Muscle of leg (tissue), 16 donors: ENCODE measurements around the gene API5. TPM values are rescaled to one million over a fixed set of nuclear protein-coding genes. Genes with fewer than 3 reads are reported as not detected.

Experiments
- DNase-seq: peaks from one replicate; pipeline ENCODE4 v3.0.0; 2013
- H3K27ac ChIP-seq: one replicate; pipeline ENCODE4 v1.5.1; 2013; ENCODE audit warnings: mild to moderate bottlenecking, low read length, control low read depth
- H3K27me3 ChIP-seq: one replicate; pipeline ENCODE4 v1.6.1; 2013; ENCODE audit warnings: low read length; ENCODE audit not compliant: control insufficient read depth, insufficient read depth
- H3K36me3 ChIP-seq: one replicate; pipeline ENCODE4 v1.6.1; 2013; ENCODE audit warnings: low read length; ENCODE audit not compliant: control insufficient read depth, insufficient read depth
- H3K4me1 ChIP-seq: one replicate; pipeline ENCODE4 v1.6.1; 2013; ENCODE audit warnings: low read length; ENCODE audit not compliant: control insufficient read depth, insufficient read depth
- H3K4me3 ChIP-seq: one replicate; pipeline ENCODE4 v1.5.1; 2013; ENCODE audit warnings: low read length, control low read depth
- H3K9me3 ChIP-seq: replicated peaks from 2 replicates; pipeline ENCODE4 v1.6.1; 2013; ENCODE audit warnings: low read depth, low read length; ENCODE audit not compliant: control insufficient read depth
- WGBS: methylation state at CpG from one replicate; pipeline ENCODE4 v1.1.5; 2013; ENCODE audit warnings: missing lambda C conversion rate; ENCODE audit not compliant: insufficient coverage; 5-methylcytosine and 5-hydroxymethylcytosine counted together
- long read RNA-seq, 11 donors: transcript quantifications; one replicate each; lab custom pipeline, GENCODE V29; 2026
- polyA plus RNA-seq, 8 donors: library from polyadenylated mRNA; unstranded; fragments of 120-200 nt; gene quantifications; one replicate each; pipeline versions ENCODE4 v1.2.1 to v1.2.3, GENCODE V29; 2013; ENCODE audit warnings: inconsistent platforms in 1 of 8, low replicate concordance in 1 of 8; ENCODE audit not compliant: insufficient read length in 8 of 8, insufficient read depth in 1 of 8
- total RNA-seq: library from RNA; stranded (reverse); fragments of 120-200 nt; gene quantifications from one replicate; pipeline ENCODE4 v1.2.4, GENCODE V29; 2013

The API5 gene
- total RNA-seq (32.7 TPM), polyA plus RNA-seq (10 to 100 TPM; 36.0 to 55.3 (median 41.7) TPM)
- long read RNA-seq, donor 1, partial matches to known transcripts = 0 of 7 reads
- long read RNA-seq, donor 1, other reads (novel, unspliced or antisense) = 0 of 7 reads
- long read RNA-seq, donor 2, partial matches to known transcripts = 0 of 1 reads
- long read RNA-seq, donor 2, other reads (novel, unspliced or antisense) = 0 of 1 reads
- long read RNA-seq, donor 3, transcript API5-201 (14 exons, 3,714 nt) = major isoform, 6 of 12 reads
- long read RNA-seq, donor 3, partial matches to known transcripts = 0 of 12 reads
- long read RNA-seq, donor 3, other reads (novel, unspliced or antisense) = 0 of 12 reads
- long read RNA-seq, donor 4, partial matches to known transcripts = 0 of 5 reads
- long read RNA-seq, donor 4, other reads (novel, unspliced or antisense) = 0 of 5 reads
- long read RNA-seq, donor 5, transcript API5-208 (14 exons, 1,868 nt) = major isoform, 7 of 21 reads
- long read RNA-seq, donor 5, transcript API5-210 (13 exons, 1,760 nt) = minor isoform, 5 of 21 reads
- long read RNA-seq, donor 5, transcript API5-201 (14 exons, 3,714 nt) = major isoform, 7 of 21 reads
- long read RNA-seq, donor 5, partial matches to known transcripts = 0 of 21 reads
- long read RNA-seq, donor 5, other reads (novel, unspliced or antisense) = 0 of 21 reads
- long read RNA-seq, donor 6, transcript API5-201 (14 exons, 3,714 nt) = major isoform, 7 of 15 reads
- long read RNA-seq, donor 6, transcript API5-208 (14 exons, 1,868 nt) = minor isoform, 5 of 15 reads
- long read RNA-seq, donor 6, partial matches to known transcripts = 0 of 15 reads
- long read RNA-seq, donor 6, other reads (novel, unspliced or antisense) = 0 of 15 reads
- long read RNA-seq, donor 7, partial matches to known transcripts = 0 of 11 reads
- long read RNA-seq, donor 7, other reads (novel, unspliced or antisense) = 0 of 11 reads
- long read RNA-seq, donor 8, partial matches to known transcripts = 0 of 7 reads
- long read RNA-seq, donor 8, other reads (novel, unspliced or antisense) = 0 of 7 reads
- long read RNA-seq, donor 9, transcript API5-201 (14 exons, 3,714 nt) = major isoform, 6 of 12 reads
- long read RNA-seq, donor 9, partial matches to known transcripts = 0 of 12 reads
- long read RNA-seq, donor 9, other reads (novel, unspliced or antisense) = 0 of 12 reads
- long read RNA-seq, donor 10, transcript API5-201 (14 exons, 3,714 nt) = major isoform, 8 of 17 reads
- long read RNA-seq, donor 10, partial matches to known transcripts = 6 of 17 reads
- long read RNA-seq, donor 10, other reads (novel, unspliced or antisense) = 0 of 17 reads
- long read RNA-seq, donor 11, partial matches to known transcripts = 0 of 6 reads
- long read RNA-seq, donor 11, other reads (novel, unspliced or antisense) = 0 of 6 reads

- Histone ChIP-seq H3K4me3 (peak within 1 kb of the TSS; percentile 98), H3K27me3 (no peaks in the 10 kb centered on the region), H3K27ac (peak within 1 kb of the TSS; percentile 94), H3K36me3 (no peaks in the 10 kb centered on the region), H3K9me3 (no peaks in the 10 kb centered on the region), H3K4me1 (peaks cover 8% of the 10 kb centered on the region)
- DNase-seq = peak; percentile 98
- WGBS = under 1% methylated on average over 50 of the region's 60 CpGs
Observed at GRCh38 chr11:43311791-43312607, at the start of gene API5. API5 (plus strand) TSS chr11:43311996; CDS start chr11:43312128, 132 bp downstream.

- Histone ChIP-seq H3K36me3 (no peaks in the 10 kb centered on the region), H3K9me3 (no peaks in the 10 kb centered on the region), H3K4me3 (no peak overlapping the region), H3K4me1 (peaks cover 10% of the 10 kb centered on the region), H3K27ac (peak overlapping the region; percentile 55), H3K27me3 (no peaks in the 10 kb centered on the region)
- peak; percentile 84 for DNase-seq
- 30% methylated on average over 9 of the region's 10 CpGs for WGBS
Observed at GRCh38 chr11:43267856-43268580, 43.8 kb upstream of the API5 start.

- Histone ChIP-seq H3K9me3 (no peaks in the 10 kb centered on the region), H3K27me3 (no peaks in the 10 kb centered on the region), H3K27ac (peak overlapping the region; percentile 25), H3K36me3 (no peaks in the 10 kb centered on the region), H3K4me3 (no peak overlapping the region), H3K4me1 (peaks cover 10% of the 10 kb centered on the region)
- WGBS = no CpG with 5 or more reads among the region's 2 CpGs
- DNase-seq = peak; percentile 12
Observed at GRCh38 chr11:43268786-43269185, 43.0 kb upstream of the API5 start.

GRCh38 chr11:43269254-43269918 is 42.4 kb upstream of the API5 start:
- Histone ChIP-seq H3K27me3 (no peaks in the 10 kb centered on the region), H3K27ac (peak overlapping the region; percentile 25), H3K9me3 (no peaks in the 10 kb centered on the region), H3K36me3 (no peaks in the 10 kb centered on the region), H3K4me3 (no peak overlapping the region), H3K4me1 (peaks cover 10% of the 10 kb centered on the region)
- DNase-seq = peak; percentile 74
- 17% methylated on average over 9 of the region's 15 CpGs for WGBS

GRCh38 chr11:43270468-43270867 is 41.3 kb upstream of the API5 start:
- H3K4me3 ChIP-seq = no peak overlapping the region
- no peak overlapping the region for H3K27ac ChIP-seq
- DNase-seq = no peak
- no CpG with 5 or more reads among the region's 2 CpGs for WGBS
- no peaks in the 10 kb centered on the region for H3K9me3 ChIP-seq
- peaks cover 10% of the 10 kb centered on the region for H3K4me1 ChIP-seq
- H3K36me3 ChIP-seq = no peaks in the 10 kb centered on the region
- no peaks in the 10 kb centered on the region for H3K27me3 ChIP-seq

GRCh38 chr11:43278193-43278956 is 33.4 kb upstream of the API5 start:
- Histone ChIP-seq H3K4me3 (no peak overlapping the region), H3K9me3 (no peaks in the 10 kb centered on the region), H3K27me3 (peaks cover 5% of the 10 kb centered on the region), H3K4me1 (peaks cover 5% of the 10 kb centered on the region), H3K27ac (no peak overlapping the region), H3K36me3 (no peaks in the 10 kb centered on the region)
- peak; percentile 80 for DNase-seq
- WGBS = 38% methylated on average over 4 of the region's 9 CpGs

- H3K27me3 ChIP-seq = peaks cover 5% of the 10 kb centered on the region
Observed at GRCh38 chr11:43282607-43283440, 29.0 kb upstream of the API5 start.

More at GRCh38 chr11:43282607-43283440, 29.0 kb upstream of the API5 start:
- Histone ChIP-seq H3K4me1 (peaks cover 5% of the 10 kb centered on the region), H3K4me3 (no peak overlapping the region), H3K27ac (no peak overlapping the region), H3K9me3 (no peaks in the 10 kb centered on the region), H3K36me3 (no peaks in the 10 kb centered on the region)
- DNase-seq = peak; percentile 39
- WGBS = 22% methylated on average over 10 of the region's 19 CpGs
